ENCODE data around the gene ADAM20.

The ADAM20 gene

DNA sequence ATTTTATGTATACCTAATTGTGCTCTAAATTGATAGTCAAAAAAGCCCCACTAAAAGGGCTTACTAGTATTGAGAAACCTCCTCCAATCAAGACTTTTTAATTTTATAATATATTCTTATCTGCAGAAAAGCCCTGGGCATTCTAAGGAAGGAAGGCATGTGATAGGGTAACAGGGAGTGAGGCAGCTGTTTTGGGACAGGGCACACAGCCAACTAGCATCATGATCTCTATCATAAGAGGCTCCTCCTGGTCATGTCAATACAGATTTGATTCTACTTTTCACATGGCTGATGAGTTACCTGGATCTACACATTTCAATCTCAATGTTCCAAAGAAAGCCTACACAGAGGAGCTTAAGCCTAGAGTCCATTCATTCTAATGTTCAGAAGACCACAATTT lies 9.1 kb downstream of the ADAM20 start:
- CTCF ChIA-PET, result no interaction called here
- H3K36me3 ChIP-seq (ENCODE audit: control insufficient read depth in 2 of 2, insufficient read depth in 1 of 2, low read length in 2 of 2), result no peaks in the 10 kb centered on the region
- POLR2A ChIA-PET, result no interaction called here

DNA sequence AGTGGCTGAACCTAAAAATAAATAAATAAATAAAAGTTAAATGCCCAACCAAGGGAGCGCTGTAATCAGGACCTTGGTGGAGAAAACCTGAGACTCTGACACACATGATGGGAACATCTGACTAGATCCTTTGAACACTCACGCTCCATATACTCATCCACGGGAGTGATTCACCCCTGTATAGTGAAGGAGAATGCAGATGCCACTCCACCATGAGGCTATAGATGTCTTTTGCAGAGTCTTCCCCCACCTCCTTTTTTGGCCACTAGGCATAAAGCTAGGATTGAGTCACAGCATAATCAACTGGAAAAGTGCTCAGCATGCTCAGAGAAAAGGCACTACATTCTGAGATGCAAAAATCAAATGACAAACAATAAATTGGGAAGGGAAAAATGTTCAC lies 19.0 kb downstream of the ADAM20 start:
- Histone ChIP-seq H3K36me3 (ENCODE audit: control insufficient read depth in 2 of 2, insufficient read depth in 1 of 2, low read length in 2 of 2) (no peaks in the 10 kb centered on the region), H3K27ac (ENCODE audit: extremely low read depth, low read depth, low read length) (no peak overlapping the region), H3K9me3 (ENCODE audit: control insufficient read depth, insufficient read depth, low read depth, low read length) (no peaks in the 10 kb centered on the region), H3K4me3 (ENCODE audit: low read depth, low read length) (no peak overlapping the region), H3K4me1 (ENCODE audit: control insufficient read depth, insufficient read depth, low read length) (no peaks in the 10 kb centered on the region)
- no peak for TF ChIP-seq ZNF677 (tag by site-specific recombination; IDR thresholded peaks at IDR 0.05)
- TF ChIP-seq ZNF274 (IDR thresholded peaks at IDR 0.05; ENCODE audit: low read length), result no peak
- no peak for TF ChIP-seq ZNF274 (tag by site-specific recombination; IDR thresholded peaks at IDR 0.05; ENCODE audit: borderline replicate concordance)
- TF ChIP-seq, protein P1, sequence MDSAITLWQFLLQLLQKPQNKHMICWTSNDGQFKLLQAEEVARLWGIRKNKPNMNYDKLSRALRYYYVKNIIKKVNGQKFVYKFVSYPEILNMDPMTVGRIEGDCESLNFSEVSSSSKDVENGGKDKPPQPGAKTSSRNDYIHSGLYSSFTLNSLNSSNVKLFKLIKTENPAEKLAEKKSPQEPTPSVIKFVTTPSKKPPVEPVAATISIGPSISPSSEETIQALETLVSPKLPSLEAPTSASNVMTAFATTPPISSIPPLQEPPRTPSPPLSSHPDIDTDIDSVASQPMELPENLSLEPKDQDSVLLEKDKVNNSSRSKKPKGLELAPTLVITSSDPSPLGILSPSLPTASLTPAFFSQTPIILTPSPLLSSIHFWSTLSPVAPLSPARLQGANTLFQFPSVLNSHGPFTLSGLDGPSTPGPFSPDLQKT (IDR thresholded peaks at IDR 0.05; ENCODE audit: borderline replicate concordance, low read depth, low read length), result no peak
- TF ChIP-seq KLF7 (tag by site-specific recombination; IDR thresholded peaks at IDR 0.05; ENCODE audit: borderline replicate concordance), result no peak
- TF ChIP-seq ZNF37A (tag by site-specific recombination; IDR thresholded peaks at IDR 0.05), result no peak
- no peak for TF ChIP-seq ZFP41 (tag by site-specific recombination; IDR thresholded peaks at IDR 0.05; ENCODE audit: borderline replicate concordance)
- no peak for TF ChIP-seq OVOL3 (tag by site-specific recombination; IDR thresholded peaks at IDR 0.05)
- TF ChIP-seq, protein P2, sequence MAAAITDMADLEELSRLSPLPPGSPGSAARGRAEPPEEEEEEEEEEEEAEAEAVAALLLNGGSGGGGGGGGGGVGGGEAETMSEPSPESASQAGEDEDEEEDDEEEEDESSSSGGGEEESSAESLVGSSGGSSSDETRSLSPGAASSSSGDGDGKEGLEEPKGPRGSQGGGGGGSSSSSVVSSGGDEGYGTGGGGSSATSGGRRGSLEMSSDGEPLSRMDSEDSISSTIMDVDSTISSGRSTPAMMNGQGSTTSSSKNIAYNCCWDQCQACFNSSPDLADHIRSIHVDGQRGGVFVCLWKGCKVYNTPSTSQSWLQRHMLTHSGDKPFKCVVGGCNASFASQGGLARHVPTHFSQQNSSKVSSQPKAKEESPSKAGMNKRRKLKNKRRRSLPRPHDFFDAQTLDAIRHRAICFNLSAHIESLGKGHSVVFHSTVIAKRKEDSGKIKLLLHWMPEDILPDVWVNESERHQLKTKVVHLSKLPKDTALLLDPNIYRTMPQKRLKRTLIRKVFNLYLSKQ (tag by site-specific recombination; IDR thresholded peaks at IDR 0.05; ENCODE audit: borderline replicate concordance), result no peak
- TF ChIP-seq ZFP3 (tag by site-specific recombination; IDR thresholded peaks at IDR 0.05; ENCODE audit: low read depth), result no peak
- TF ChIP-seq HOXA7 (CRISPR knock-in tag; IDR thresholded peaks at IDR 0.05; ENCODE audit: borderline replicate concordance), result no peak
- ChIA-PET CTCF (no interaction called here), POLR2A (no interaction called here)

More for the DNA sequence above, 9.1 kb downstream of the ADAM20 start:
- H3K4me3 ChIP-seq (ENCODE audit: low read depth, low read length), result no peak overlapping the region
- TF ChIP-seq SCRT2 (tag by site-specific recombination; IDR thresholded peaks at IDR 0.05) (no peak), ZNF785 (tag by site-specific recombination; IDR thresholded peaks at IDR 0.05) (no peak), ZNF514 (tag by site-specific recombination; IDR thresholded peaks at IDR 0.05) (no peak), KLF16 (tag by site-specific recombination; IDR thresholded peaks at IDR 0.05) (no peak), ZNF248 (tag by site-specific recombination; IDR thresholded peaks at IDR 0.05) (no peak), GLIS2 (tag by site-specific recombination; IDR thresholded peaks at IDR 0.05) (no peak), GLI4 (tag by site-specific recombination; IDR thresholded peaks at IDR 0.05) (no peak), ZNF558 (tag by site-specific recombination; IDR thresholded peaks at IDR 0.05) (no peak), ZNF404 (tag by site-specific recombination; IDR thresholded peaks at IDR 0.05) (no peak), ZNF600 (tag by site-specific recombination; IDR thresholded peaks at IDR 0.05) (no peak), ZNF670 (tag by site-specific recombination; IDR thresholded peaks at IDR 0.05; ENCODE audit: low read depth) (no peak), ZFP41 (tag by site-specific recombination; IDR thresholded peaks at IDR 0.05; ENCODE audit: borderline replicate concordance) (no peak), ZNF394 (tag by site-specific recombination; IDR thresholded peaks at IDR 0.05; ENCODE audit: borderline replicate concordance) (no peak), BCL11A (tag by site-specific recombination; IDR thresholded peaks at IDR 0.05; ENCODE audit: low read depth) (no peak), KLF10 (tag by site-specific recombination; IDR thresholded peaks at IDR 0.05) (no peak)
- TF ChIP-seq, protein P3, sequence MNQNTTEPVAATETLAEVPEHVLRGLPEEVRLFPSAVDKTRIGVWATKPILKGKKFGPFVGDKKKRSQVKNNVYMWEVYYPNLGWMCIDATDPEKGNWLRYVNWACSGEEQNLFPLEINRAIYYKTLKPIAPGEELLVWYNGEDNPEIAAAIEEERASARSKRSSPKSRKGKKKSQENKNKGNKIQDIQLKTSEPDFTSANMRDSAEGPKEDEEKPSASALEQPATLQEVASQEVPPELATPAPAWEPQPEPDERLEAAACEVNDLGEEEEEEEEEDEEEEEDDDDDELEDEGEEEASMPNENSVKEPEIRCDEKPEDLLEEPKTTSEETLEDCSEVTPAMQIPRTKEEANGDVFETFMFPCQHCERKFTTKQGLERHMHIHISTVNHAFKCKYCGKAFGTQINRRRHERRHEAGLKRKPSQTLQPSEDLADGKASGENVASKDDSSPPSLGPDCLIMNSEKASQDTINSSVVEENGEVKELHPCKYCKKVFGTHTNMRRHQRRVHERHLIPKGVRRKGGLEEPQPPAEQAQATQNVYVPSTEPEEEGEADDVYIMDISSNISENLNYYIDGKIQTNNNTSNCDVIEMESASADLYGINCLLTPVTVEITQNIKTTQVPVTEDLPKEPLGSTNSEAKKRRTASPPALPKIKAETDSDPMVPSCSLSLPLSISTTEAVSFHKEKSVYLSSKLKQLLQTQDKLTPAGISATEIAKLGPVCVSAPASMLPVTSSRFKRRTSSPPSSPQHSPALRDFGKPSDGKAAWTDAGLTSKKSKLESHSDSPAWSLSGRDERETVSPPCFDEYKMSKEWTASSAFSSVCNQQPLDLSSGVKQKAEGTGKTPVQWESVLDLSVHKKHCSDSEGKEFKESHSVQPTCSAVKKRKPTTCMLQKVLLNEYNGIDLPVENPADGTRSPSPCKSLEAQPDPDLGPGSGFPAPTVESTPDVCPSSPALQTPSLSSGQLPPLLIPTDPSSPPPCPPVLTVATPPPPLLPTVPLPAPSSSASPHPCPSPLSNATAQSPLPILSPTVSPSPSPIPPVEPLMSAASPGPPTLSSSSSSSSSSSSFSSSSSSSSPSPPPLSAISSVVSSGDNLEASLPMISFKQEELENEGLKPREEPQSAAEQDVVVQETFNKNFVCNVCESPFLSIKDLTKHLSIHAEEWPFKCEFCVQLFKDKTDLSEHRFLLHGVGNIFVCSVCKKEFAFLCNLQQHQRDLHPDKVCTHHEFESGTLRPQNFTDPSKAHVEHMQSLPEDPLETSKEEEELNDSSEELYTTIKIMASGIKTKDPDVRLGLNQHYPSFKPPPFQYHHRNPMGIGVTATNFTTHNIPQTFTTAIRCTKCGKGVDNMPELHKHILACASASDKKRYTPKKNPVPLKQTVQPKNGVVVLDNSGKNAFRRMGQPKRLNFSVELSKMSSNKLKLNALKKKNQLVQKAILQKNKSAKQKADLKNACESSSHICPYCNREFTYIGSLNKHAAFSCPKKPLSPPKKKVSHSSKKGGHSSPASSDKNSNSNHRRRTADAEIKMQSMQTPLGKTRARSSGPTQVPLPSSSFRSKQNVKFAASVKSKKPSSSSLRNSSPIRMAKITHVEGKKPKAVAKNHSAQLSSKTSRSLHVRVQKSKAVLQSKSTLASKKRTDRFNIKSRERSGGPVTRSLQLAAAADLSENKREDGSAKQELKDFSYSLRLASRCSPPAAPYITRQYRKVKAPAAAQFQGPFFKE (tag by site-specific recombination; IDR thresholded peaks at IDR 0.05; ENCODE audit: borderline replicate concordance), result no peak
- H3K4me1 ChIP-seq (ENCODE audit: control insufficient read depth, insufficient read depth, low read length), result peaks cover 4% of the 10 kb centered on the region; the same call in 1 of the 2 replicates
- H3K9me3 ChIP-seq (ENCODE audit: control insufficient read depth, insufficient read depth, low read depth, low read length), result no peaks in the 10 kb centered on the region
- H3K27ac ChIP-seq (ENCODE audit: extremely low read depth, low read depth, low read length), result no peak overlapping the region
